ENCODE data around the gene SLC48A1. TPM values are rescaled to one million over a fixed set of nuclear protein-coding genes. Genes with fewer than 3 reads are reported as not detected.

Gene SLC48A1
- total and polyA plus RNA-seq, 10 of the 15 experiments (the other 5 are each of a cell fraction or from before 2014, with no cell fraction given), result 1.1 to 4.9 (median 1.9) TPM

DNA sequence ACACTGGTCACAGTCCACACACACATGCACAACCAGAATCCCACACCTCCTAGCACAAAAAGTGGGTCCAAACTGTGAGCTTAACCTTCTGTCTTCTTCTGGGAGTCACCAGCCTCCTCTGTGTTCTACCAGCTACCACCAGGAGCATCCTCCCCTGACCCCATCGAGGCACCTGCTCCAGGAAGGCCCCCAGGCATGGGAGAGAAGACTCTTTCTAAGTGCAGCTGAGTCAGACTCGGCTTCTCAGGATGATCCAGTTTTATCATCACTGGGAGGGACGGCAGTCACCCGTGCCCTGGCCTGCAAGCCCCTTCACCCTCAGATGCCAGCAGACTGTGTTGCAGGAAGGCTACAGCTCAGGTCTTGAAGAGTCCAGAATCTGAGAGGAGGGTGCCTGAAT, 39.9 kb upstream of the SLC48A1 start:
- BruUV-seq (replicated peaks), result no TSS peak
- in situ Hi-C loops (cut with MboI), result no loop called here
- WGBS (ENCODE audit: insufficient coverage, insufficient replicate concordance, low lambda C conversion rate, missing lambda C conversion rate), result 65% methylated on average over 4 of the region's 4 CpGs

More for the DNA sequence above, 39.9 kb upstream of the SLC48A1 start:
- RAD21 ChIA-PET (ENCODE audit: unreplicated experiment), result interaction anchor here (1.2 to 2.0 kb wide), 4 partner anchors 9 to 105 kb away, joined by 3 to 6 read pairs (median 4); no protein-coding TSS in a partner anchor
- SMC1A ChIA-PET (ENCODE audit: uncharacterized antibody, unreplicated experiment), result interaction anchor here (0.9 to 3.8 kb wide), 4 partner anchors 8 to 35 kb away, joined by 3 to 20 read pairs (median 4); no protein-coding TSS in a partner anchor
- Histone ChIP-seq H3K27ac (ENCODE audit: control insufficient read depth, insufficient read depth) (no peak overlapping the region), H3K4me1 (ENCODE audit: control insufficient read depth, insufficient read depth, low read length) (no peaks in the 10 kb centered on the region), H3K27me3 (replicated peaks in 1 of 2; ENCODE audit: control insufficient read depth in 2 of 2, insufficient read depth in 2 of 2, low read length in 1 of 2) (no peaks in the 10 kb centered on the region), H3K4me2 (ENCODE audit: control insufficient read depth, insufficient read depth) (no peak overlapping the region), H3K79me2 (ENCODE audit: control insufficient read depth, insufficient read depth, low read length) (no peaks in the 10 kb centered on the region), H3K36me3 (ENCODE audit: control insufficient read depth in 2 of 2, insufficient read depth in 2 of 2, low read length in 1 of 2) (no peaks in the 10 kb centered on the region; a peak in 1 of 4 replicates), H3K4me3 (no peak overlapping the region), H3K9ac (ENCODE audit: control insufficient read depth, insufficient read depth, low read length) (no peak overlapping the region), H3K9me3 (replicated peaks; ENCODE audit: control insufficient read depth, insufficient read depth, low read length) (no peaks in the 10 kb centered on the region), H4K20me1 (ENCODE audit: control insufficient read depth, insufficient read depth) (no peaks in the 10 kb centered on the region), H2AFZ (ENCODE audit: control insufficient read depth, low read depth, low read length) (no peak overlapping the region)
- CTCF ChIA-PET, result interaction anchor here (0.9 to 5.4 kb wide), 6 partner anchors 10 to 105 kb away, joined by 5 to 71 read pairs (median 18); no protein-coding TSS in a partner anchor
- DNase-seq (ENCODE audit: low read depth, low spot score) (no peak), ATAC-seq (no peak), FAIRE-seq (no peak)
- intact Hi-C loops (cut with micrococcal nuclease; ENCODE audit: unreplicated experiment), result no loop called here
- TF ChIP-seq PAX5 (IDR thresholded peaks at IDR 0.05; ENCODE audit: borderline replicate concordance, low read depth, low read length), result no peak
- no peak for TF ChIP-seq CHD4 (IDR thresholded peaks at IDR 0.05)
- no peak for TF ChIP-seq CBFB (IDR thresholded peaks at IDR 0.05; ENCODE audit: low read depth)
- TF ChIP-seq ZZZ3 (IDR thresholded peaks at IDR 0.05; ENCODE audit: control insufficient read depth, insufficient read length, low read depth), result no peak
- no peak for TF ChIP-seq SREBF1 (IDR thresholded peaks at IDR 0.05; ENCODE audit: low read length)
- TF ChIP-seq, protein P1, sequence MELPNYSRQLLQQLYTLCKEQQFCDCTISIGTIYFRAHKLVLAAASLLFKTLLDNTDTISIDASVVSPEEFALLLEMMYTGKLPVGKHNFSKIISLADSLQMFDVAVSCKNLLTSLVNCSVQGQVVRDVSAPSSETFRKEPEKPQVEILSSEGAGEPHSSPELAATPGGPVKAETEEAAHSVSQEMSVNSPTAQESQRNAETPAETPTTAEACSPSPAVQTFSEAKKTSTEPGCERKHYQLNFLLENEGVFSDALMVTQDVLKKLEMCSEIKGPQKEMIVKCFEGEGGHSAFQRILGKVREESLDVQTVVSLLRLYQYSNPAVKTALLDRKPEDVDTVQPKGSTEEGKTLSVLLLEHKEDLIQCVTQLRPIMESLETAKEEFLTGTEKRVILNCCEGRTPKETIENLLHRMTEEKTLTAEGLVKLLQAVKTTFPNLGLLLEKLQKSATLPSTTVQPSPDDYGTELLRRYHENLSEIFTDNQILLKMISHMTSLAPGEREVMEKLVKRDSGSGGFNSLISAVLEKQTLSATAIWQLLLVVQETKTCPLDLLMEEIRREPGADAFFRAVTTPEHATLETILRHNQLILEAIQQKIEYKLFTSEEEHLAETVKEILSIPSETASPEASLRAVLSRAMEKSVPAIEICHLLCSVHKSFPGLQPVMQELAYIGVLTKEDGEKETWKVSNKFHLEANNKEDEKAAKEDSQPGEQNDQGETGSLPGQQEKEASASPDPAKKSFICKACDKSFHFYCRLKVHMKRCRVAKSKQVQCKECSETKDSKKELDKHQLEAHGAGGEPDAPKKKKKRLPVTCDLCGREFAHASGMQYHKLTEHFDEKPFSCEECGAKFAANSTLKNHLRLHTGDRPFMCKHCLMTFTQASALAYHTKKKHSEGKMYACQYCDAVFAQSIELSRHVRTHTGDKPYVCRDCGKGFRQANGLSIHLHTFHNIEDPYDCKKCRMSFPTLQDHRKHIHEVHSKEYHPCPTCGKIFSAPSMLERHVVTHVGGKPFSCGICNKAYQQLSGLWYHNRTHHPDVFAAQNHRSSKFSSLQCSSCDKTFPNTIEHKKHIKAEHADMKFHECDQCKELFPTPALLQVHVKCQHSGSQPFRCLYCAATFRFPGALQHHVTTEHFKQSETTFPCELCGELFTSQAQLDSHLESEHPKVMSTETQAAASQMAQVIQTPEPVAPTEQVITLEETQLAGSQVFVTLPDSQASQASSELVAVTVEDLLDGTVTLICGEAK (IDR thresholded peaks at IDR 0.05; ENCODE audit: borderline replicate concordance), result no peak
- TF ChIP-seq RFX5 (IDR thresholded peaks at IDR 0.05; ENCODE audit: low read depth, low read length), result no peak
- POLR2A ChIA-PET, result no interaction called here
